ENCODE data around the gene UBR4.

The UBR4 gene

GRCh38 chr1:19122668-19123067 is 87.4 kb downstream of the UBR4 start:
- Histone ChIP-seq H3F3A (ENCODE audit: control insufficient read depth, insufficient read depth) (no peaks in the 10 kb centered on the region), H3K79me2 (ENCODE audit: control insufficient read depth, low read length) (no peaks in the 10 kb centered on the region), H3K4me1 (ENCODE audit: control insufficient read depth, low read length) (no peaks in the 10 kb centered on the region), H3K27ac (ENCODE audit: low read depth, low read length) (no peak overlapping the region), H3K36me3 (ENCODE audit: control insufficient read depth, low read length) (peaks cover 98% of the 10 kb centered on the region), H3K4me2 (ENCODE audit: low read length) (no peak overlapping the region), H3K9me3 (ENCODE audit: control insufficient read depth, insufficient read depth, low read length) (no peaks in the 10 kb centered on the region), H3K27me3 (ENCODE audit: control insufficient read depth, low read length) (no peaks in the 10 kb centered on the region), H3K4me3 (ENCODE audit: low read length) (no peak overlapping the region), H4K20me1 (ENCODE audit: control insufficient read depth, insufficient read depth, low read depth, low read length) (no peaks in the 10 kb centered on the region), H3K9me2 (replicated peaks; ENCODE audit: control insufficient read depth, low read length) (no peaks in the 10 kb centered on the region)
- no peak for TF ChIP-seq CTCF (IDR thresholded peaks at IDR 0.05; ENCODE audit: low read depth, low read length, poor library complexity, severe bottlenecking)
- no peak for TF ChIP-seq EZH2phosphoT487 (IDR thresholded peaks at IDR 0.05; ENCODE audit: borderline replicate concordance, low read length)

GRCh38 chr1:19121192-19121591 is 88.9 kb downstream of the UBR4 start:
- Histone ChIP-seq H3K27ac (ENCODE audit: low read depth, low read length) (no peak overlapping the region), H3K4me2 (ENCODE audit: low read length) (no peak overlapping the region), H3K79me2 (ENCODE audit: control insufficient read depth, low read length) (no peaks in the 10 kb centered on the region), H3K36me3 (ENCODE audit: control insufficient read depth, low read length) (peaks cover 98% of the 10 kb centered on the region), H4K20me1 (ENCODE audit: control insufficient read depth, insufficient read depth, low read depth, low read length) (no peaks in the 10 kb centered on the region), H3K4me3 (ENCODE audit: low read length) (no peak overlapping the region), H3K27me3 (ENCODE audit: control insufficient read depth, low read length) (no peaks in the 10 kb centered on the region), H3F3A (ENCODE audit: control insufficient read depth, insufficient read depth) (no peaks in the 10 kb centered on the region), H3K4me1 (ENCODE audit: control insufficient read depth, low read length) (no peaks in the 10 kb centered on the region), H3K9me3 (ENCODE audit: control insufficient read depth, insufficient read depth, low read length) (no peaks in the 10 kb centered on the region), H3K9me2 (replicated peaks; ENCODE audit: control insufficient read depth, low read length) (no peaks in the 10 kb centered on the region)
- TF ChIP-seq CTCF (IDR thresholded peaks at IDR 0.05; ENCODE audit: low read depth, low read length, poor library complexity, severe bottlenecking) (no peak), EZH2phosphoT487 (IDR thresholded peaks at IDR 0.05; ENCODE audit: borderline replicate concordance, low read length) (no peak)

- H4K20me1 ChIP-seq (ENCODE audit: control insufficient read depth, insufficient read depth, low read depth, low read length): no peaks in the 10 kb centered on the region
- peaks cover 98% of the 10 kb centered on the region for H3K36me3 ChIP-seq (ENCODE audit: control insufficient read depth, low read length)
- H3K27me3 ChIP-seq (ENCODE audit: control insufficient read depth, low read length): no peaks in the 10 kb centered on the region
Measured at GRCh38 chr1:19120070-19120469, 90.0 kb downstream of the UBR4 start.

More at GRCh38 chr1:19120070-19120469, 90.0 kb downstream of the UBR4 start:
- H3K4me2 ChIP-seq (ENCODE audit: low read length): no peak overlapping the region
- no peak overlapping the region for H3K4me3 ChIP-seq (ENCODE audit: low read length)
- H3F3A ChIP-seq (ENCODE audit: control insufficient read depth, insufficient read depth): no peaks in the 10 kb centered on the region
- no peaks in the 10 kb centered on the region for H3K9me3 ChIP-seq (ENCODE audit: control insufficient read depth, insufficient read depth, low read length)
- no peaks in the 10 kb centered on the region for H3K4me1 ChIP-seq (ENCODE audit: control insufficient read depth, low read length)
- H3K9me2 ChIP-seq (replicated peaks; ENCODE audit: control insufficient read depth, low read length): no peaks in the 10 kb centered on the region
- H3K27ac ChIP-seq (ENCODE audit: low read depth, low read length): no peak overlapping the region
- H3K79me2 ChIP-seq (ENCODE audit: control insufficient read depth, low read length): no peaks in the 10 kb centered on the region
- TF ChIP-seq EZH2phosphoT487 (IDR thresholded peaks at IDR 0.05; ENCODE audit: borderline replicate concordance, low read length) (no peak), CTCF (IDR thresholded peaks at IDR 0.05; ENCODE audit: low read depth, low read length, poor library complexity, severe bottlenecking) (no peak)

Data from DOHH2 (cell line).